MM.1S (cell line): ENCODE results near the gene MAP3K20.

ENCODE experiments used
- EZH2 ChIP-seq: fragments of 300-600 bp; sonication (generic); optimal IDR thresholded peaks from 2 replicates; pipeline ENCODE3; 2017; ENCODE audit warnings: low read depth, mild to moderate bottlenecking, antibody characterized with exemption, low read length, mixed read lengths
- TF ChIP-seq, protein P1 (sequence below): fragments of 300-600 bp; sonication (generic); IDR thresholded peaks from 2 replicates; pipeline ENCODE4 v1.5.1; 2016; ENCODE audit warnings: antibody characterized with exemption, low read length, mixed read lengths

DNA sequence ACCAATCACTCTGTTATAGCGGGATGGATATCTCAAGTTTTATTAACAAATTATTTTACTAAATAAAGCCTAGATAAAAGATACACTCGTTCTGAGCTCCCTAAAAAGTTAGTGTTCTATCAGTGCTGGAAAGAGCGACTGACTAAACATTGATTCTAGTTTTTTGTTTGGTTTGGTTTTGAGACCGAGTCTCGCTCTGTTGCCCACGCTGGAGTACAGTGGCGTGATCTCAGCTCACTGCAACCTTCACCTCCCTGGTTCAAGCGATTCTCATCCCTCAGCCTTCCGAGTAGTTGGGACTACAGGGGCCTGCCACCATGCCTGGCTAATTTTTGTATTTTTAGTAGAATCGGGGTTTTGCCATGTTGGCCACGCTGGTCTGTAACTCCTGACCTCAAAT lies 205.2 kb downstream of the MAP3K20 start:
- TF ChIP-seq, protein P1, sequence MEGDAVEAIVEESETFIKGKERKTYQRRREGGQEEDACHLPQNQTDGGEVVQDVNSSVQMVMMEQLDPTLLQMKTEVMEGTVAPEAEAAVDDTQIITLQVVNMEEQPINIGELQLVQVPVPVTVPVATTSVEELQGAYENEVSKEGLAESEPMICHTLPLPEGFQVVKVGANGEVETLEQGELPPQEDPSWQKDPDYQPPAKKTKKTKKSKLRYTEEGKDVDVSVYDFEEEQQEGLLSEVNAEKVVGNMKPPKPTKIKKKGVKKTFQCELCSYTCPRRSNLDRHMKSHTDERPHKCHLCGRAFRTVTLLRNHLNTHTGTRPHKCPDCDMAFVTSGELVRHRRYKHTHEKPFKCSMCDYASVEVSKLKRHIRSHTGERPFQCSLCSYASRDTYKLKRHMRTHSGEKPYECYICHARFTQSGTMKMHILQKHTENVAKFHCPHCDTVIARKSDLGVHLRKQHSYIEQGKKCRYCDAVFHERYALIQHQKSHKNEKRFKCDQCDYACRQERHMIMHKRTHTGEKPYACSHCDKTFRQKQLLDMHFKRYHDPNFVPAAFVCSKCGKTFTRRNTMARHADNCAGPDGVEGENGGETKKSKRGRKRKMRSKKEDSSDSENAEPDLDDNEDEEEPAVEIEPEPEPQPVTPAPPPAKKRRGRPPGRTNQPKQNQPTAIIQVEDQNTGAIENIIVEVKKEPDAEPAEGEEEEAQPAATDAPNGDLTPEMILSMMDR: no peak
- no peak for TF ChIP-seq EZH2
